HG02759 (cell line): ENCODE data around the gene PEX11A.
"Not testable (repeated sequence)": the region's sequence is repeated elsewhere in the genome, so short reads cannot be mapped to it uniquely, and the experiment has no call there.

ENCODE experiments used
- ATAC-seq: cut with Tn5 transposase; IDR thresholded peaks from one replicate; pipeline ENCODE4 v1.9.1; 2021; ENCODE audit warnings: mild to moderate bottlenecking, moderate library complexity; ENCODE audit not compliant: unreplicated experiment

PEX11A gene

GRCh38 chr15:89690276-89691218, at the start of gene PEX11A, which contains the start of gene WDR93:
Gene PEX11A (minus strand): TSS chr15:89690754. CDS start chr15:89690632, 122 bp downstream.
Gene WDR93 (plus strand): TSS chr15:89690811. CDS start chr15:89701747, 10,936 bp downstream.
- peak; percentile 92 for ATAC-seq

GRCh38 chr15:89740137-89740536, 49.6 kb upstream of the PEX11A start:
- ATAC-seq = peak; percentile 57

GRCh38 chr15:89735773-89736172, 45.2 kb upstream of the PEX11A start:
- no peak for ATAC-seq

- no peak for ATAC-seq
Observed at GRCh38 chr15:89732451-89733172, 42.1 kb upstream of the PEX11A start.

- no peak for ATAC-seq
Observed at GRCh38 chr15:89731275-89731674, 40.7 kb upstream of the PEX11A start.

GRCh38 chr15:89728254-89728653, 37.7 kb upstream of the PEX11A start:
- ATAC-seq = no peak

GRCh38 chr15:89725064-89725463, 34.5 kb upstream of the PEX11A start:
- no peak for ATAC-seq

GRCh38 chr15:89724621-89725020, 34.1 kb upstream of the PEX11A start:
- no peak for ATAC-seq

- ATAC-seq = no peak
Observed at GRCh38 chr15:89723031-89723430, 32.5 kb upstream of the PEX11A start.

- no peak for ATAC-seq
Observed at GRCh38 chr15:89714775-89715174, 24.2 kb upstream of the PEX11A start.

GRCh38 chr15:89707577-89707976, 17.0 kb upstream of the PEX11A start:
- ATAC-seq = no peak

- ATAC-seq = no peak
Observed at GRCh38 chr15:89704411-89704810, 13.9 kb upstream of the PEX11A start.

GRCh38 chr15:89695198-89695597, 4.6 kb upstream of the PEX11A start:
- ATAC-seq = no peak

- ATAC-seq = no peak
Observed at GRCh38 chr15:89693696-89694095, 3.1 kb upstream of the PEX11A start.

GRCh38 chr15:89693091-89693490, 2.5 kb upstream of the PEX11A start:
- no peak for ATAC-seq

GRCh38 chr15:89689930-89690275, 651 bp downstream of the PEX11A start:
- not testable (repeated sequence) for ATAC-seq

- no peak for ATAC-seq
Observed at GRCh38 chr15:89686522-89686921, 4.0 kb downstream of the PEX11A start.

GRCh38 chr15:89685995-89686394, 4.6 kb downstream of the PEX11A start:
- ATAC-seq = no peak

GRCh38 chr15:89681146-89681545, 9.4 kb downstream of the PEX11A start:
- no peak for ATAC-seq

- no peak for ATAC-seq
Observed at GRCh38 chr15:89680282-89680873, 10.2 kb downstream of the PEX11A start.

GRCh38 chr15:89679212-89679611, 11.3 kb downstream of the PEX11A start, which contains the start of gene PLIN1:
Gene PLIN1 (minus strand): TSS chr15:89679367. CDS start chr15:89677489, 1,878 bp downstream.
- no peak for ATAC-seq
